Heart right ventricle (tissue), 16 donors: ENCODE results near the gene RPS6KA5. TPM values are rescaled to one million over a fixed set of nuclear protein-coding genes. Genes with fewer than 3 reads are reported as not detected.

Experiments
- ATAC-seq, 8 donors: fragments of 200-7000 bp; cut with Tn5 transposase; one replicate each; pipeline ENCODE4 v1.9.1; 2020; ENCODE audit warnings: mild to moderate bottlenecking in 8 of 8, moderate library complexity in 8 of 8, moderate number of reproducible peaks in 1 of 8
- DNase-seq, 2 donors: peaks; one replicate each; pipeline ENCODE4 v3.0.0-alpha.2; 2020
- H3K27ac ChIP-seq, 10 donors: fragments of 200-600 bp; sonication (generic) in 2 of 10; one replicate each; pipeline versions ENCODE4 v1.5.0 to v1.8.0; 2020 to 2022; ENCODE audit warnings: mild to moderate bottlenecking in 3 of 10
- H3K27me3 ChIP-seq, 7 donors: fragments of 200-600 bp; one replicate each; pipeline ENCODE4 v1.8.0; 2021 to 2022; ENCODE audit warnings: mild to moderate bottlenecking in 2 of 7
- H3K36me3 ChIP-seq, 9 donors: fragments of 200-600 bp; sonication (generic) in 1 of 9; one replicate each; pipeline versions ENCODE4 v1.5.0 to v1.8.0; 2020 to 2022; ENCODE audit warnings: mild to moderate bottlenecking in 2 of 9
- H3K4me1 ChIP-seq, 9 donors: fragments of 200-600 bp; sonication (generic) in 1 of 9; one replicate each; pipeline versions ENCODE4 v1.5.0 to v1.8.0; 2020 to 2022; ENCODE audit warnings: mild to moderate bottlenecking in 4 of 9
- H3K4me3 ChIP-seq, 10 donors: fragments of 200-600 bp; sonication (generic) in 2 of 10; one replicate each; pipeline versions ENCODE4 v1.5.0 to v1.8.0; 2020 to 2022; ENCODE audit warnings: mild to moderate bottlenecking in 7 of 10, moderate library complexity in 2 of 10
- H3K9me3 ChIP-seq, 11 donors: fragments of 200-600 bp in 10 of 11; sonication (generic) in 2 of 11; one replicate each; pipeline versions ENCODE4 v1.5.0 to v1.8.0; 2013 to 2022; ENCODE audit warnings: mild to moderate bottlenecking in 2 of 11, control low read depth in 1 of 11, moderate library complexity in 1 of 11
- CTCF ChIP-seq, 9 donors: fragments of 200-600 bp; sonication (generic) in 2 of 9; IDR thresholded peaks; one replicate each; pipeline versions ENCODE4 v1.5.0 to v1.8.0; 2021 to 2022; ENCODE audit warnings: antibody characterized with exemption in 9 of 9, mild to moderate bottlenecking in 5 of 9, moderate library complexity in 1 of 9
- WGBS, 2 donors: extraction: QIAGEN DNeasy Blood & Tissue Kit; methylation state at CpG; one replicate each; pipeline ENCODE4 v1.1.7; 2013; ENCODE audit warnings: inconsistent platforms in 1 of 2; 5-methylcytosine and 5-hydroxymethylcytosine counted together
- intact Hi-C, 10 donors: fragments of 100-400 bp; cut with DNase I; formaldehyde crosslinking; loops; one replicate each; pipeline versions ENCODE4 v1.11.1 to v1.14.2; 2022
- polyA plus RNA-seq, 2 donors: library from polyadenylated mRNA; stranded (reverse); fragments of 200-250 nt; gene quantifications; one replicate each; pipeline ENCODE4 v1.2.3, GENCODE V29; 2013
- total RNA-seq, 10 donors: library from RNA; stranded (reverse); fragmentation: NEBNext Ultra II Directional in 3 of 10; extraction: Animal tissue kit (Norgen Biotek cat#: 25700) in 3 of 10; gene quantifications; one replicate each; pipeline versions ENCODE4 v1.2.1 to v1.2.4, GENCODE V29; 2021 to 2023
- donor health status: Arrhythmogenic right ventricular cardiomyopathy.
- donor health status: ischemic (EF 13 %, LVEDD 7.1; RV severe dilation, severe dysfunction).
- donor health status: healthy with polysubstance abuse.
- donor health status: DM: no; HTN: yes; CAD: no.
- donor health status: DM: no; HTN: no; CAD: no.
- donor health status: ischemic (EF 25% LVEDD 6.9; RV normal size, moderate dysfunction).
- donor health status: ischemic (EF 25% LVEDD 5.7; RV mildly dilated, moderate dysfunction).
- donor health status: healthy.
- donor health status: DM: yes; HTN: yes; CAD: no.
- donor health status: Ischemic cardiomyopathy.
- donor health status: ischemic (EF 35%, LVEDD 5.7; RV mildly dilated, moderate dysfunction).
- donor health status: nonischemic (EF 11% LVEDD 7.7; RV severe dilation, severe dysfunction).
- donor health status: DM: yes; HTN: yes; CAD: no.
- donor health status: PGD.
- donor health status: ischemic (EF 29% LVEDD 5.4; RV normal size, mild dysfunction).
- donor health status: nonischemic (EF 23%, LVEDD 6.1; RV moderate dilation, normal function).

RPS6KA5 gene
- total and polyA plus RNA-seq, 12 donors = 0.84 to 22.5 (median 9.2) TPM

GRCh38 chr14:91004987-91005386, 55.5 kb downstream of the RPS6KA5 start:
- H3K4me3 ChIP-seq = no peak overlapping the region
- H3K27me3 ChIP-seq = no peaks in the 10 kb centered on the region
- H3K36me3 ChIP-seq = no peaks in the 10 kb centered on the region
- H3K4me1 ChIP-seq = peaks cover 0 to 21% (median 0%) of the 10 kb centered on the region in 9 donors
- ATAC-seq (no peak), DNase-seq (no peak)
- no peak for TF ChIP-seq CTCF (IDR thresholded peaks at IDR 0.05)
- no peaks in the 10 kb centered on the region for H3K9me3 ChIP-seq
- no peak overlapping the region for H3K27ac ChIP-seq
- intact Hi-C loops = no loop called here

- Histone ChIP-seq H3K36me3 (peaks cover 0 to 13% (median 0%) of the 10 kb centered on the region in 9 donors), H3K4me1 (peaks cover 0 to 3% (median 0%) of the 10 kb centered on the region in 9 donors), H3K9me3 (no peaks in the 10 kb centered on the region), H3K27ac (no peak overlapping the region), H3K27me3 (no peaks in the 10 kb centered on the region), H3K4me3 (no peak overlapping the region)
- 82 to 84% methylated on average over 4 of the region's 4 CpGs for WGBS, 2 donors
- ATAC-seq (no peak), DNase-seq (no peak)
- TF ChIP-seq CTCF (IDR thresholded peaks at IDR 0.05) = no peak
- intact Hi-C loops = no loop called here
These were observed 61.1 kb downstream of the RPS6KA5 start for GRCh38 chr14:90999299-90999698.

GRCh38 chr14:90996967-90997366, 63.5 kb downstream of the RPS6KA5 start:
- intact Hi-C loops = no loop called here
- ATAC-seq (no peak), DNase-seq (no peak)
- Histone ChIP-seq H3K27me3 (no peaks in the 10 kb centered on the region), H3K9me3 (no peaks in the 10 kb centered on the region), H3K27ac (no peak overlapping the region), H3K36me3 (peaks cover 0 to 13% (median 0%) of the 10 kb centered on the region in 9 donors), H3K4me1 (peaks cover 0 to 3% (median 0%) of the 10 kb centered on the region in 9 donors), H3K4me3 (no peak overlapping the region)
- 0% methylated on average over 1 of the region's 1 CpG for WGBS, 2 donors
- no peak for TF ChIP-seq CTCF (IDR thresholded peaks at IDR 0.05)

- intact Hi-C loops = no loop called here
- WGBS, 2 donors = 95 to 97% methylated on average over 4 of the region's 4 CpGs
- Histone ChIP-seq H3K27me3 (no peaks in the 10 kb centered on the region), H3K4me3 (no peak overlapping the region), H3K9me3 (no peaks in the 10 kb centered on the region), H3K36me3 (peaks cover 0 to 13% (median 0%) of the 10 kb centered on the region in 9 donors), H3K27ac (no peak overlapping the region), H3K4me1 (peaks cover 0 to 3% (median 0%) of the 10 kb centered on the region in 9 donors)
- DNase-seq (no peak), ATAC-seq (no peak)
- TF ChIP-seq CTCF (IDR thresholded peaks at IDR 0.05) = no peak
These were observed 64.7 kb downstream of the RPS6KA5 start for GRCh38 chr14:90995785-90996184.
